OCI-LY7 (cell line): ENCODE data around the gene MIB2. TPM values are rescaled to one million over a fixed set of nuclear protein-coding genes. Genes with fewer than 3 reads are reported as not detected.

ENCODE experiments used
- BruUV-seq: library from RNA; stranded (reverse); fragments of 400-500 nt; replicated peaks from 2 replicates; lab custom pipeline; 2021; lab: Mats Ljungman, UMichigan
- CTCF ChIA-PET: fragments of 300-600 bp; sonication (Branson Sonifier 250); formaldehyde crosslinking; loops from one replicate; lab custom pipeline; 2022; ENCODE audit warnings: antibody characterized with exemption; ENCODE audit not compliant: unreplicated experiment; lab: Charles Lee
- POLR2A ChIA-PET: fragments of 300-600 bp; sonication (Branson Sonifier 250); formaldehyde crosslinking; loops from one replicate; lab custom pipeline; 2022; ENCODE audit warnings: antibody characterized with exemption; lab: Charles Lee
- DNase-seq: peaks from one replicate; pipeline ENCODE4 v3.0.0-alpha.2; 2015; ENCODE audit warnings: low spot score
- H2AFZ ChIP-seq: fragments of 200-600 bp; sonication (generic), shearing (Covaris generic); 2 replicates; pipeline ENCODE4 v1.6.1; 2014; ENCODE audit warnings: mild to moderate bottlenecking, antibody characterized with exemption, low read length, moderate library complexity
- H3K27ac ChIP-seq: fragments of 200-600 bp; sonication (generic); 2 replicates; pipeline ENCODE4 v1.5.1; 2014; ENCODE audit warnings: mixed run types, low read depth, mild to moderate bottlenecking, moderate library complexity, low read length, inconsistent platforms; ENCODE audit not compliant: poor library complexity, severe bottlenecking
- H3K36me3 ChIP-seq: fragments of 200-600 bp; sonication (generic); 2 replicates; pipeline ENCODE4 v1.6.1; 2014; ENCODE audit warnings: mild to moderate bottlenecking, antibody characterized with exemption, low read length, moderate library complexity, mixed read lengths; ENCODE audit not compliant: insufficient read depth
- H3K4me1 ChIP-seq: fragments of 200-600 bp; sonication (generic); 2 replicates; pipeline ENCODE4 v1.5.1; 2014; ENCODE audit warnings: mild to moderate bottlenecking, low read length; ENCODE audit not compliant: insufficient read depth, poor library complexity, severe bottlenecking
- H3K4me2 ChIP-seq: fragments of 200-600 bp; sonication (generic); 2 replicates; pipeline ENCODE4 v1.6.1; 2014; ENCODE audit warnings: mild to moderate bottlenecking, low read length
- H3K4me3 ChIP-seq: fragments of 200-600 bp; sonication (generic); 2 replicates; pipeline ENCODE4 v1.5.1; 2014; ENCODE audit warnings: mild to moderate bottlenecking, low read depth, low read length; ENCODE audit not compliant: poor library complexity, severe bottlenecking
- H3K79me2 ChIP-seq: fragments of 200-600 bp; sonication (generic); 2 replicates; pipeline ENCODE4 v1.6.1; 2016; ENCODE audit warnings: low read depth, mild to moderate bottlenecking, low read length, moderate library complexity, mixed read lengths; ENCODE audit not compliant: insufficient read depth
- H3K9me2 ChIP-seq: fragments of 200-600 bp; sonication (generic); 2 replicates; pipeline ENCODE4 v1.6.1; 2016; ENCODE audit warnings: mild to moderate bottlenecking, low read length, mixed read lengths; ENCODE audit not compliant: insufficient read depth
- H3K9me3 ChIP-seq: fragments of 200-600 bp; sonication (generic); 2 replicates; pipeline ENCODE4 v1.6.1; 2014; ENCODE audit warnings: mild to moderate bottlenecking, mixed run types, low read length, mixed read lengths
- H4K20me1 ChIP-seq: fragments of 200-600 bp; sonication (generic); 2 replicates; pipeline ENCODE4 v1.6.1; 2014; ENCODE audit warnings: mild to moderate bottlenecking, antibody characterized with exemption, low read length, moderate library complexity, mixed read lengths; ENCODE audit not compliant: insufficient read depth
- CTCF ChIP-seq: fragments of 200-600 bp; sonication (generic); conservative IDR thresholded peaks from 2 replicates; pipeline ENCODE4 v1.5.1; 2014; ENCODE audit warnings: mild to moderate bottlenecking, antibody characterized with exemption, low read length, moderate library complexity, mixed read lengths
- EZH2phosphoT487 ChIP-seq: fragments of 200-600 bp; sonication (generic); IDR thresholded peaks from 2 replicates; pipeline ENCODE4 v1.6.1; 2018; ENCODE audit warnings: low read depth, borderline replicate concordance, mild to moderate bottlenecking, mixed run types, antibody characterized with exemption, low read length, moderate library complexity, mixed read lengths
- intact Hi-C: fragments of 100-400 bp; cut with micrococcal nuclease; formaldehyde crosslinking; loops from one replicate; pipeline ENCODE4 v1.10.0; 2022; ENCODE audit not compliant: unreplicated experiment
- total RNA-seq, 2 experiments: library from RNA; depleted of rRNA in 1 of 2; stranded (reverse); fragments of >200 nt in 1 of 2; shearing (Covaris generic) in 1 of 2; gene quantifications; 2 replicates each; pipeline ENCODE4 v1.2.3, GENCODE V29; 2014 to 2022

The MIB2 gene
- total RNA-seq, 2 experiments from 2014 or later: 54.0 to 64.9 TPM

GRCh38 chr1:1598051-1598719 is 17.1 kb upstream of the MIB2 start:
- no peak overlapping the region for H2AFZ ChIP-seq
- no peaks in the 10 kb centered on the region for H3K9me3 ChIP-seq
- BruUV-seq: no TSS peak
- TF ChIP-seq EZH2phosphoT487 (no peak), CTCF (no peak)
- ChIA-PET CTCF (no interaction called here), POLR2A (no interaction called here)
- intact Hi-C loops: no loop called here
- H3K27ac ChIP-seq: no peak overlapping the region
- H3K9me2 ChIP-seq: no peaks in the 10 kb centered on the region
- H3K4me1 ChIP-seq: peaks cover 8% of the 10 kb centered on the region
- H3K79me2 ChIP-seq: no peaks in the 10 kb centered on the region
- no peaks in the 10 kb centered on the region for H3K36me3 ChIP-seq
- H3K4me2 ChIP-seq: no peak overlapping the region
- no peak overlapping the region for H3K4me3 ChIP-seq
- DNase-seq: no peak
- no peaks in the 10 kb centered on the region for H4K20me1 ChIP-seq

- POLR2A ChIA-PET: no interaction called here
- DNase-seq: no peak
- H3K36me3 ChIP-seq: no peaks in the 10 kb centered on the region
- H3K4me2 ChIP-seq: no peak overlapping the region
- peaks cover 8% of the 10 kb centered on the region for H3K4me1 ChIP-seq
- no peak overlapping the region for H3K27ac ChIP-seq
- H3K9me3 ChIP-seq: no peaks in the 10 kb centered on the region
- no TSS peak for BruUV-seq
- H3K9me2 ChIP-seq: no peaks in the 10 kb centered on the region
- H2AFZ ChIP-seq: no peak overlapping the region
- H3K4me3 ChIP-seq: no peak overlapping the region
- no peaks in the 10 kb centered on the region for H4K20me1 ChIP-seq
- intact Hi-C loops: no loop called here
- CTCF ChIA-PET: no interaction called here
- no peaks in the 10 kb centered on the region for H3K79me2 ChIP-seq
- no peak for TF ChIP-seq EZH2phosphoT487
- TF ChIP-seq CTCF: no peak
Measured at GRCh38 chr1:1598720-1599029, 16.6 kb upstream of the MIB2 start.
